Measurements from ENCODE around the gene GPAM. TPM values are rescaled to one million over a fixed set of nuclear protein-coding genes. Genes with fewer than 3 reads are reported as not detected.
A peak's percentile ranks its signal among the peaks of the same experiment; 100 is the strongest.

Gene GPAM
- total RNA-seq, 1 donor from 2014 or later = 5.5 TPM

DNA sequence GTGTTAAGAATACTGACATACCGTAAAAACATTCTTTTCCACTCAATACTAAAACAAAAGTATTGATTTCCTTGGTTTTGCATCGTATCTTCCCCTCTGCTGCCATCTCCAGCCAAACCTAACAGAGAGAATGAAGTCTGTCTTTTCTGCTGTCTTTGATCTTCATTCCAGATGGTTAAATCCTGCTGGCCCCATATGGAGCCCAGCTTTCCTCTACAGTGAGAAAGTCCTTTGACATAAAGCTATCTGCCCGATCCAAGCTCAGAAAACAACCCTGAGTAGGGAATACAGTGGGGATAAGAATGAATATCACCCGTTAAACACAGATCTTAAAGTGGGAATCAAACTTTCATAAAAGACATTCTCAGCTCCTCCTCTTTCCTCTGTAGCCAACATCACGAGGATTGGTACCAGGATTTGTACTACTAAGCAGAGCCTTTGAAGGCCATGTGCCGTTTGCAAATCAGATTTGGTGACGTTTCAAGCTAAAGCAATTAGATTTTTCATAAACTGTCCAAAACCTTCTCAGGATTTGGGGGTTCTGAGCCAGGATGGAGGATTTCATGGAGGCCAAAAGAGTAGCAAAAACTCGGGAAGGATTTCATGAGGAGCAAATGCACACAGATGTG, 30.8 kb upstream of the GPAM start:
- DNase-seq (ENCODE audit: low read depth) = no peak
- no peak overlapping the region for H3K4me3 ChIP-seq (ENCODE audit: low read depth, low read length)
- TF ChIP-seq, protein P1, sequence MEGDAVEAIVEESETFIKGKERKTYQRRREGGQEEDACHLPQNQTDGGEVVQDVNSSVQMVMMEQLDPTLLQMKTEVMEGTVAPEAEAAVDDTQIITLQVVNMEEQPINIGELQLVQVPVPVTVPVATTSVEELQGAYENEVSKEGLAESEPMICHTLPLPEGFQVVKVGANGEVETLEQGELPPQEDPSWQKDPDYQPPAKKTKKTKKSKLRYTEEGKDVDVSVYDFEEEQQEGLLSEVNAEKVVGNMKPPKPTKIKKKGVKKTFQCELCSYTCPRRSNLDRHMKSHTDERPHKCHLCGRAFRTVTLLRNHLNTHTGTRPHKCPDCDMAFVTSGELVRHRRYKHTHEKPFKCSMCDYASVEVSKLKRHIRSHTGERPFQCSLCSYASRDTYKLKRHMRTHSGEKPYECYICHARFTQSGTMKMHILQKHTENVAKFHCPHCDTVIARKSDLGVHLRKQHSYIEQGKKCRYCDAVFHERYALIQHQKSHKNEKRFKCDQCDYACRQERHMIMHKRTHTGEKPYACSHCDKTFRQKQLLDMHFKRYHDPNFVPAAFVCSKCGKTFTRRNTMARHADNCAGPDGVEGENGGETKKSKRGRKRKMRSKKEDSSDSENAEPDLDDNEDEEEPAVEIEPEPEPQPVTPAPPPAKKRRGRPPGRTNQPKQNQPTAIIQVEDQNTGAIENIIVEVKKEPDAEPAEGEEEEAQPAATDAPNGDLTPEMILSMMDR (conservative IDR thresholded peaks at IDR 0.05; ENCODE audit: low read depth, low read length) = no peak

GRCh38 chr10:112213836-112214235, 30.3 kb upstream of the GPAM start:
- H3K4me3 ChIP-seq (ENCODE audit: low read depth, low read length) = no peak overlapping the region
- TF ChIP-seq, protein P1 (conservative IDR thresholded peaks at IDR 0.05; ENCODE audit: low read depth, low read length) = no peak
- DNase-seq (ENCODE audit: low read depth) = no peak

DNA sequence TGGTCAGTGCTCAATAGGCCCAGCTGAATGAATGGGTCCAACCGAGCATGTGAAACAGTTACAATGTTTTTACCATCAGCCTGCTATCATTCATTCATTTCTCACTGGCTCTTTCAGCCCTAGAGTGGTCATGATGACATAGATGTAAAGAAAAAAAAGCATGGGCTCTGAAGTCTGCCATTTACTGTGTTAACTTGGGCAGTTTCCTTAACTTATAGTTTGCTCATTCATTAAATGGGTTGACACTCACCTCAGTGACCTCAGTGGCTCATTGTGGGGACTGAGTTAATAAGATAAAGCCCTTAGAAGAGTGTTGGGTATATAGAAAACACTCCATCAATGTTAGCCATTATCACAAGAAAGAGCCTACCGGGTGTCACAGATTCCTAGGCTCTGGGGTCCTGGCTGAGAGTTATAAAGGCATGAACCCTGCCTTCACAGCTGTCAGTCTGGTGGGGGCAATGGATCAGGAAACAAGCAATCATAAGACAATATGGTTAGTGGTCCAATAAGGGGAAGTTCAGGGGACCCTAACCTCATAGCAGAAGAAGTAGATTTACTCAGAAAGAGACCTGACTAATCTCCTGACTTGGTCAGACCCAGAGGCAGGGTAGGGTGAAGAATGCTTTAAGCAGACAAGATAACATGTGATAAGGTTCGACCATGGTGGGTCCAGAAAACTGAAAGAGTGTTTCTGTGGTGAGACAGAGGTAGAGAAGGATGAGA, 29.7 kb upstream of the GPAM start:
- H3K4me3 ChIP-seq (ENCODE audit: low read depth, low read length) = no peak overlapping the region
- DNase-seq (ENCODE audit: low read depth) = no peak
- TF ChIP-seq, protein P1 (conservative IDR thresholded peaks at IDR 0.05; ENCODE audit: low read depth, low read length) = no peak

GRCh38 chr10:112210666-112211065, 27.1 kb upstream of the GPAM start:
- TF ChIP-seq, protein P1 (conservative IDR thresholded peaks at IDR 0.05; ENCODE audit: low read depth, low read length) = no peak
- H3K4me3 ChIP-seq (ENCODE audit: low read depth, low read length) = no peak overlapping the region
- no peak for DNase-seq (ENCODE audit: low read depth)

DNA sequence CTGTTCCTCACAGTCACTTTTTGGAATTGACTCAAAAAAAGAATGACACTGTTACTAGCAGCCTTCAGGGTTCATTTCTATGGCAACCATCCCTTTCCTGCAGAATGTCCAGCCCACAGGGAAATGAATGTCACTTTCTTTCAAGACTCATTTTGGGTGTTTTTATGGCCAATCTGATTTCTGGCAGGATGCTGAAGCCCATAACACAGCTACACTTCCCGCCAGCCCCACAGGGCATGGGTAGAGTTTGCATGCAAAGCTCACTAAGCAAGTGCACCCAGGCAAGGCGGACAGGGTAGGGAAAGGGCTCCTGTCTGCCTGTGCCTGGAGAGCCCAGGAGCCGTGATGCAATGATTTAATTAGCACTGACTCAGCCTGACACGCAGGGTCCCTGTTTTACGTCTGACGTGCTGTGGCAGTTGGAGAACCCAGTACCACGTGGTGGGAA, 26.1 kb upstream of the GPAM start:
- peak; percentile 22 for DNase-seq (ENCODE audit: low read depth)
- TF ChIP-seq, protein P1 (conservative IDR thresholded peaks at IDR 0.05; ENCODE audit: low read depth, low read length) = no peak

GRCh38 chr10:112208997-112209396, 25.4 kb upstream of the GPAM start:
- TF ChIP-seq, protein P1 (conservative IDR thresholded peaks at IDR 0.05; ENCODE audit: low read depth, low read length) = no peak
- DNase-seq (ENCODE audit: low read depth) = peak; percentile 6
- H3K4me3 ChIP-seq (ENCODE audit: low read depth, low read length) = no peak overlapping the region

More for the DNA sequence above, 26.1 kb upstream of the GPAM start:
- no peak overlapping the region for H3K4me3 ChIP-seq (ENCODE audit: low read depth, low read length)

Measured in epithelial cell of proximal tubule (primary cell).